ENCODE data around the gene MAS1L. TPM values are rescaled to one million over a fixed set of nuclear protein-coding genes. Genes with fewer than 3 reads are reported as not detected.

The MAS1L gene
- polyA plus RNA-seq, 3 donors: not detected

DNA sequence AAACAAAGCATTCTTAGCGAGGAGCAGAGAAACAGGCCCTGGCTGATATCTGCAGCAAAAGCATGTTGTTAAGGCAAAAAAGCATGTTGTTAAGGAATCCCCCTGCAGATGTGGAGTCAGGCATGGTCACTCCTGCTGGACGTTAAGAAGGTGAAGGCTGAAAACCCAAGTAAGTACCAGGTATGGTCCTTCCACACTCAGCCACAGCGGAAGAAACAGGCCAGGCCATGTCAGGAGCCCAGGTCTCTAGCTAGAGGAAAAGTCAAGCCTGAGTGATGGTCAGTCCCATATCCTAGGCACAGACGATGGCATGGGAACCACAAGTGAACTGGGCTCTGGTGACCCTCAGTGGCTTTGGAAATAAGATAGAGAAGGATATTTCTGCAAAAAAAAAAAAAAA lies 32.5 kb upstream of the MAS1L start:
- Histone ChIP-seq H3K79me2 (ENCODE audit: insufficient read depth, low read length) (no peaks in the 10 kb centered on the region), H3K27ac (ENCODE audit: low read depth in 1 of 2, low read length in 2 of 2) (no peak overlapping the region), H3K4me3 (replicated peaks in 1 of 3; ENCODE audit: low read depth in 2 of 3, low read length in 3 of 3) (no peak overlapping the region), H3K9ac (ENCODE audit: insufficient read depth, low read length, poor library complexity, severe bottlenecking) (no peak overlapping the region), H4K20me1 (ENCODE audit: insufficient read depth, low read length) (no peaks in the 10 kb centered on the region), H2AFZ (ENCODE audit: insufficient read depth, low read depth, low read length, poor library complexity, severe bottlenecking) (no peak overlapping the region), H3K27me3 (ENCODE audit: control insufficient read depth in 2 of 2, insufficient read depth in 2 of 2, low read length in 2 of 2) (no peaks in the 10 kb centered on the region), H3K36me3 (replicated peaks in 1 of 2; ENCODE audit: control insufficient read depth in 1 of 2, insufficient read depth in 2 of 2, low read length in 2 of 2) (no peaks in the 10 kb centered on the region), H3K4me1 (ENCODE audit: control insufficient read depth in 1 of 2, insufficient read depth in 2 of 2, low read length in 2 of 2) (no peaks in the 10 kb centered on the region), H3K9me3 (replicated peaks in 1 of 2; ENCODE audit: control insufficient read depth in 1 of 2, insufficient read depth in 1 of 2, low read length in 2 of 2) (peaks cover 0 to 7% of the 10 kb centered on the region in 2 donors), H3K4me2 (replicated peaks; ENCODE audit: extremely low read depth, low read length, poor library complexity, severe bottlenecking) (no peak overlapping the region)
- Mint-ChIP-seq H3K36me3 (no peaks in the 10 kb centered on the region), H3K4me3 (no peak overlapping the region), H3K4me1 (peaks cover 6% of the 10 kb centered on the region), H3K9me3 (peaks cover 5 to 11% (median 9%) of the 10 kb centered on the region in 7 donors), H3K27me3 (ENCODE audit: low read depth in 3 of 3) (peaks cover 2 to 6% (median 6%) of the 10 kb centered on the region in 3 donors), H3K27ac (no peak overlapping the region)
- no peak for DNase-seq
- TF ChIP-seq CTCF (IDR thresholded peaks at IDR 0.05): no peak
- WGBS (ENCODE audit: insufficient coverage): no CpG with 5 or more reads among the region's 4 CpGs
- intact Hi-C loops (cut with micrococcal nuclease): no loop called here

DNA sequence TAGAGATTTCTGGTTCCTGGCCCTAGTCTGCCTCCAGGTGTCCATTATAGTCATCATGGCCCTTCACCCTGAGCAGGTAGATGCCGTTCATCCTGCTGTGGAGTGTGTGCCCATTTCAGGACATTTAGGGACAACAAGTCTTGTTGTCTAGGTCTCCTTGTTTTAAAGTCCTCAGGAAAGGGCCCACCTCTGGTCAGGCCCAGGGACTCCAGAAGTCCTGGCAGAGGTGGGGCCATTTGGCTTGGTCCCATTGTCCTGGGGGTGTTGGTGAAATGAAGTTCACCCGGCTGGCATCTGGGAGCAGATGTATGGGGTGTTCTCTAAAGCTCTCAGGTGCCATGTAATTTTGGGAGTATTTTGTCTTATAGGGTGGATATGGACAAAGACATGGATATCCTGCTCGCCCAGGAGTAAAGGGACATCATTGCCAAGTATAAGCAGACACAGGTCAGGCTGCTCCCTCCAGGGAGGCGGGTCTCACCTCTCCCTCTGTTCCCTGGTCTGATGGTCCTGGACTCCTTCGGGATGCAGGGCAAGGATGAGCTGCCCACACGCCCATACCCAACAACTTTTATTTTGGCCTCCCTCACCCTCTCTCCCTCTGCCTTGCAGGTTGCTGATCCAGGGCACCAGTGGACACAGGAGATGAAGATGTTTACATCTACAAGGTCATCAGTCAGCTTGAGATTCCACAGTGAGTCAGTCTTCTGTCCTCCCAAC lies 31.7 kb upstream of the MAS1L start:
- no peaks in the 10 kb centered on the region for H3K79me2 ChIP-seq (ENCODE audit: insufficient read depth, low read length)
- H3K27me3 ChIP-seq (ENCODE audit: control insufficient read depth in 2 of 2, insufficient read depth in 2 of 2, low read length in 2 of 2): no peaks in the 10 kb centered on the region
- Mint-ChIP-seq H3K27me3 (ENCODE audit: low read depth in 3 of 3) (peaks cover 2 to 7% (median 4%) of the 10 kb centered on the region in 3 donors), H3K9me3 (peaks cover 4 to 11% (median 9%) of the 10 kb centered on the region in 7 donors), H3K4me1 (peaks cover 6% of the 10 kb centered on the region), H3K4me3 (no peak overlapping the region), H3K27ac (no peak overlapping the region), H3K36me3 (no peaks in the 10 kb centered on the region)
- no peak overlapping the region for H3K27ac ChIP-seq (ENCODE audit: low read depth in 1 of 2, low read length in 2 of 2)
- intact Hi-C loops (cut with micrococcal nuclease): no loop called here
- H3K9me3 ChIP-seq (replicated peaks in 1 of 2; ENCODE audit: control insufficient read depth in 1 of 2, insufficient read depth in 1 of 2, low read length in 2 of 2): peaks cover 0 to 4% of the 10 kb centered on the region in 2 donors
- no peak overlapping the region for H3K9ac ChIP-seq (ENCODE audit: insufficient read depth, low read length, poor library complexity, severe bottlenecking)
- H4K20me1 ChIP-seq (ENCODE audit: insufficient read depth, low read length): no peaks in the 10 kb centered on the region
- no peak overlapping the region for H3K4me2 ChIP-seq (replicated peaks; ENCODE audit: extremely low read depth, low read length, poor library complexity, severe bottlenecking)
- no peak overlapping the region for H3K4me3 ChIP-seq (replicated peaks in 1 of 3; ENCODE audit: low read depth in 2 of 3, low read length in 3 of 3)
- 100% methylated on average over 5 of the region's 6 CpGs for WGBS (ENCODE audit: insufficient coverage)
- no peak overlapping the region for H2AFZ ChIP-seq (ENCODE audit: insufficient read depth, low read depth, low read length, poor library complexity, severe bottlenecking)
- H3K36me3 ChIP-seq (replicated peaks in 1 of 2; ENCODE audit: control insufficient read depth in 1 of 2, insufficient read depth in 2 of 2, low read length in 2 of 2): no peaks in the 10 kb centered on the region
- no peak for DNase-seq
- no peaks in the 10 kb centered on the region for H3K4me1 ChIP-seq (ENCODE audit: control insufficient read depth in 1 of 2, insufficient read depth in 2 of 2, low read length in 2 of 2)
- TF ChIP-seq CTCF (IDR thresholded peaks at IDR 0.05): no peak
